ENCODE measurements around the gene HNRNPUL2. TPM values are rescaled to one million over a fixed set of nuclear protein-coding genes. Genes with fewer than 3 reads are reported as not detected.
A peak's percentile ranks its signal among the peaks of the same experiment; 100 is the strongest.
"Not testable (repeated sequence)": the region's sequence is repeated elsewhere in the genome, so short reads cannot be mapped to it uniquely, and the experiment has no call there.

HNRNPUL2 gene
- total RNA-seq, 6 experiments from 2014 or later, result 34.5 to 44.6 (median 41.6) TPM

DNA sequence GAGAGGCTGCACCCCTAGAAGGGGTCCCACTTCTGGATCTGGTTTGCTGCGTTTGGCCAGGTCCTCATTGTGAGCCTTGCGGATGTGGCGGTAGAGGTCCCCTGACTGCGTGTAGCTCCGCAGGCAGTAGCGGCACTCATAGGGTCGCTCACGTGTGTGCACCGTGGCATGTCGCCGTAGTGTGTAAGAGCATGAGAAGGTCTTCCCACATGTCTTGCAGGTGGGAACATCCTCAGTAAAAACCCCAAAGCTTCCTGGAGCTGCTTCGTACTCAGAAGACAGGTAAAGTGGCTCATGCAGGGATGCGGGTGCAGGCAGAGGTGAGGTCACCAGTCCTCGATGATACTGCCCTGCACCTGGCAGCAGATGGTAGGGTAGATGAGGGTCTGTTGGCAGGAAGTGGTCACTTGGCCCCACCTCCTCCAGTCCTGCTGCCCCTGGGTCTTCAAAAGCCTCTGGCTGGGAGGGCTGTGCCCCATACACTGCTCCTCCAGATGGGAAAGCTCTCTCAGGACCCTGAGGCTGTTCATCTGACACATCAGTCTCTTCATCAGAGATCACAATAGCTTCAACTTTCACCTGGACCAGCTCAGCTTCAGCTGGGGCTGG is 25.0 kb upstream of the HNRNPUL2 start:
- peaks cover 5% of the 10 kb centered on the region; the same call in 1 of the 2 replicates for H3K4me1 Mint-ChIP-seq (ENCODE audit: low read depth)
- peaks cover 6% of the 10 kb centered on the region for H3K27me3 Mint-ChIP-seq (ENCODE audit: insufficient read depth)
- TF ChIP-seq, protein P1, sequence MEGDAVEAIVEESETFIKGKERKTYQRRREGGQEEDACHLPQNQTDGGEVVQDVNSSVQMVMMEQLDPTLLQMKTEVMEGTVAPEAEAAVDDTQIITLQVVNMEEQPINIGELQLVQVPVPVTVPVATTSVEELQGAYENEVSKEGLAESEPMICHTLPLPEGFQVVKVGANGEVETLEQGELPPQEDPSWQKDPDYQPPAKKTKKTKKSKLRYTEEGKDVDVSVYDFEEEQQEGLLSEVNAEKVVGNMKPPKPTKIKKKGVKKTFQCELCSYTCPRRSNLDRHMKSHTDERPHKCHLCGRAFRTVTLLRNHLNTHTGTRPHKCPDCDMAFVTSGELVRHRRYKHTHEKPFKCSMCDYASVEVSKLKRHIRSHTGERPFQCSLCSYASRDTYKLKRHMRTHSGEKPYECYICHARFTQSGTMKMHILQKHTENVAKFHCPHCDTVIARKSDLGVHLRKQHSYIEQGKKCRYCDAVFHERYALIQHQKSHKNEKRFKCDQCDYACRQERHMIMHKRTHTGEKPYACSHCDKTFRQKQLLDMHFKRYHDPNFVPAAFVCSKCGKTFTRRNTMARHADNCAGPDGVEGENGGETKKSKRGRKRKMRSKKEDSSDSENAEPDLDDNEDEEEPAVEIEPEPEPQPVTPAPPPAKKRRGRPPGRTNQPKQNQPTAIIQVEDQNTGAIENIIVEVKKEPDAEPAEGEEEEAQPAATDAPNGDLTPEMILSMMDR (IDR thresholded peaks at IDR 0.05), result no peak
- no peaks in the 10 kb centered on the region for H3K9me3 Mint-ChIP-seq
- H3K27ac Mint-ChIP-seq, result no peak overlapping the region
- H3K36me3 Mint-ChIP-seq (ENCODE audit: low read depth), result peaks cover 10% of the 10 kb centered on the region; the same call in 1 of the 2 replicates
- H3K4me3 Mint-ChIP-seq, result no peak overlapping the region; the same call in 1 of the 2 replicates
- no peak for DNase-seq

DNA sequence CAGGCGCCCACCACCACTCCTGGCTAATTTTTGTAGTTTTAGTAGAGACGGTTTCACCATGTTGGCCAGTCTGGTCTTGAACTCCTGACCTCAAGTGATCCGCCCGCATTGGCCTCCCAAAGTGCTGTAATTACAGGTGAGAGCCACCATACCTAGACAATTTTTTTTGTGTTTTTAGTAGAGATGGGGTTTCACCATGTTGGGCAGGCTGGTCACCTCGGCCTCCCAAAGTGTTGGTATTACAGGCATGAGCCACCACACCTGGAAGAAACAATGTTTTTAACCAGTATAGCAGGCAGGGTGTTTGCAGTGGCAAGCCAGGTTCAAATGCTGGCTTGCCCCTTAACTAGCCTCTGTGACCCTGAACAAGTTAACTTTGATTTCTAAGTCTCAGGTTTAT is 22.7 kb upstream of the HNRNPUL2 start:
- not testable (repeated sequence) for H3K9me3 Mint-ChIP-seq; H3K4me1 Mint-ChIP-seq (ENCODE audit: low read depth); H3K36me3 Mint-ChIP-seq (ENCODE audit: low read depth); H3K4me3 Mint-ChIP-seq; H3K27me3 Mint-ChIP-seq (ENCODE audit: insufficient read depth); DNase-seq; H3K27ac Mint-ChIP-seq

DNA sequence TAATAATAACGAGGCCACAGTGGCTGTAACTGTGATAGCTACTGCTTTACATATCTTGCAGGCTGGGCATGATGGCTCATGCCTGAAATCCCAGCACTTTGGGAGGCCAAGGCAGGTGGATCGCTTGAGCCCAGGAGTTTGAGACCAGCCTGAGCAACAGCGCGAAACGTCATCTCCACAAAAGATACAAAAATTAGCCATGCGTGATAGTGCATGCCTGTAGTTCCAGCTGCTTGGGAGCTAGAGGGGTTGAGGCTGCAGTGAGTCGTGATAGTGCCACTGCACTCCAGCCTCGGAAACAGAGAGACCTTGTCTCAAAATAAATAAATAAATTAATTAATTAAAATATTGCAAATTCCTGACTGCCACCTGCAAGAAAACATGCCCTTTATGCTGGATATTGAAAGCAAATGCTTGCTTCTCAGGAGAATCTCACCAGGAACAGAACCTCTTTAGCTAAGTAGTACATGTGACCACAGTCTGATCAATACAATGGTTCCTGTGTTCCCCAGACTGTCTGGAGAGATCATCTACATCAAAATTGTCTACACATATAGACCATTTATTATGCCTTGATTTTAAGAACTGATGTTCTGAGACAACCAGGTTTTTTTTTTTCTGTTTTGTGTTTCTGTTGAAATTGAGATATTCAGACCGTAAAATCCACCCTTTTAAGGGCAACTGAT is 20.4 kb upstream of the HNRNPUL2 start:
- Mint-ChIP-seq H3K36me3 (ENCODE audit: low read depth) (peaks cover 10% of the 10 kb centered on the region; the same call in 1 of the 2 replicates), H3K4me1 (ENCODE audit: low read depth) (no peaks in the 10 kb centered on the region), H3K4me3 (no peak overlapping the region), H3K9me3 (no peaks in the 10 kb centered on the region), H3K27ac (no peak overlapping the region), H3K27me3 (ENCODE audit: insufficient read depth) (no peaks in the 10 kb centered on the region)
- no peak for DNase-seq
- TF ChIP-seq, protein P1 (IDR thresholded peaks at IDR 0.05), result no peak

DNA sequence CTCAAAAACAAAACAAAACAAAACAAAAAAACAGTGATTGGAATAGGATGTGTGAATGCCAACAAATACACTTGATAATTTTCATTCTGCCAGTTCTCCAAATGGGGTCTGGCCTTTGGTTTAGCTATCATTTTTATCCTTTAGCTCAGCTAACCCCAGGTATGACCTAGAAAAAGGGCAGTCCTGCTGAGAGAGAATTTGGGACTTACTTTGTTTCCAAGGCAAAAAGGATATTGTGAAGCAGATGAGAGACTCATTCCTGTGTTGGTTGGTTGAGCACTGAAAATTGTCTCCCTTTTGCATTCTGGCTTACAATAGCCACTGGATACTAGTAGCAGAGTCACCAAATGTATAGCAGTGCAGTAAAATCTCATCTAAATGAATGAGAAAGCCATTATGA is 9.9 kb upstream of the HNRNPUL2 start:
- TF ChIP-seq, protein P1 (IDR thresholded peaks at IDR 0.05), result no peak
- no peak for DNase-seq
- Mint-ChIP-seq H3K27ac (no peak overlapping the region), H3K36me3 (ENCODE audit: low read depth) (peaks cover 17% of the 10 kb centered on the region), H3K27me3 (ENCODE audit: insufficient read depth) (peaks cover 2% of the 10 kb centered on the region; the same call in 1 of the 2 replicates), H3K4me3 (no peak overlapping the region), H3K9me3 (no peaks in the 10 kb centered on the region), H3K4me1 (ENCODE audit: low read depth) (peaks cover 7% of the 10 kb centered on the region; the same call in 1 of the 2 replicates)

DNA sequence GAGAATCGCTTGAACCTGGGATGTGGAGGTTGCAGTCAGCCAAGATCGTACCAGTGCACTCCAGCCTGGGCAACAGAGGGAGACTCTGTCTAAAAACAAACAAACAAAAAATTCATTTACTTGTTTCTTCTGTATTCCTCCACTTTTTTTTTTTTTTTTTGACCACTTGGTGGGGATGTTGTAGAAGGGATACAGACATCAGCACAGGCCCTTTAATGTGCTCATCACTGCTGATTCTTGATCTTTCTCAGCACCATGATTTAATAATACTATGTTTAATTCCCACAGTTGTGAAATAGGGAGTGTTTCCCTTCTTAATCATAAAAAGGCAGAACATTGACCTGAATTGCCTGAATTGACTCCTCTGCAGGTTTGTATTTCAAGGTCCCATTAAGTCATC is 5.6 kb upstream of the HNRNPUL2 start:
- Mint-ChIP-seq H3K4me3 (no peak overlapping the region), H3K36me3 (ENCODE audit: low read depth) (peaks cover 16% of the 10 kb centered on the region), H3K27me3 (ENCODE audit: insufficient read depth) (peaks cover 5% of the 10 kb centered on the region; the same call in 1 of the 2 replicates), H3K27ac (peak overlapping the region; percentile 40; the same call in 1 of the 2 replicates), H3K9me3 (no peaks in the 10 kb centered on the region), H3K4me1 (ENCODE audit: low read depth) (peaks cover 19% of the 10 kb centered on the region)
- no peak for DNase-seq
- TF ChIP-seq, protein P1 (IDR thresholded peaks at IDR 0.05), result peak; percentile 60

DNA sequence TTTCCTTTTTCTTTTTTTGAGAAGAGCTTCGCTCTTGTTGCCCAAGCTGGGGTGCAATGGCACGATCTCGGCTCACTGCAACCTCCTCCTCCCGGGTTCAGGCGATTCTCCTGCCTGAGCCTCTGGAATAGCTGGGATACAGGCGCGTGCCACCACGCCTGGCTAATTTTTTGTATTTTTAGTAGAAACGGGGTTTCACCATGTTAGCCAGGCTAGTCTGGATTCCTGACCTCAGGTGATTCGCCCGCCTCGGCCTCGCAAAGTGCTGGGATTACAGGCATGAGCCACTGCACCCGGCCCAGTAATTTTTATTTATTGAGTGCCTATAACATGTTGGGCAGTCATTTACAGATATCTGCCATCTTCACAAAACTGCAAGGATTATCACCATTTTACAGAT is 2.8 kb upstream of the HNRNPUL2 start:
- H3K27ac Mint-ChIP-seq, result peak overlapping the region; percentile 26; the same call in 1 of the 2 replicates
- not testable (repeated sequence) for H3K27me3 Mint-ChIP-seq (ENCODE audit: insufficient read depth); H3K9me3 Mint-ChIP-seq; DNase-seq
- H3K4me3 Mint-ChIP-seq, result peak overlapping the region; percentile 96
- peaks cover 29% of the 10 kb centered on the region for H3K36me3 Mint-ChIP-seq (ENCODE audit: low read depth)
- H3K4me1 Mint-ChIP-seq (ENCODE audit: low read depth), result peaks cover 26% of the 10 kb centered on the region

Data from HFFc6 (cell line).